MM.1S (cell line): Measurements from ENCODE around the gene MAFF.

ENCODE experiments used
- CTCF ChIP-seq: fragments of 300-600 bp; sonication (generic); IDR thresholded peaks from 2 replicates; pipeline ENCODE4 v1.5.1; 2016; ENCODE audit warnings: antibody characterized with exemption, low read length, mixed read lengths
- EZH2 ChIP-seq: fragments of 300-600 bp; sonication (generic); optimal IDR thresholded peaks from 2 replicates; pipeline ENCODE3; 2017; ENCODE audit warnings: low read depth, mild to moderate bottlenecking, antibody characterized with exemption, low read length, mixed read lengths

GRCh38 chr22:38204784-38205183, 3.0 kb downstream of the MAFF start:
- TF ChIP-seq EZH2 (no peak), CTCF (no peak)
